GM21447 (cell line): Measurements from ENCODE around the gene FAM9B.

Experiments
- ATAC-seq: cut with Tn5 transposase; IDR thresholded peaks from one replicate; pipeline ENCODE4 v1.9.1; 2021; ENCODE audit not compliant: unreplicated experiment

FAM9B gene

DNA sequence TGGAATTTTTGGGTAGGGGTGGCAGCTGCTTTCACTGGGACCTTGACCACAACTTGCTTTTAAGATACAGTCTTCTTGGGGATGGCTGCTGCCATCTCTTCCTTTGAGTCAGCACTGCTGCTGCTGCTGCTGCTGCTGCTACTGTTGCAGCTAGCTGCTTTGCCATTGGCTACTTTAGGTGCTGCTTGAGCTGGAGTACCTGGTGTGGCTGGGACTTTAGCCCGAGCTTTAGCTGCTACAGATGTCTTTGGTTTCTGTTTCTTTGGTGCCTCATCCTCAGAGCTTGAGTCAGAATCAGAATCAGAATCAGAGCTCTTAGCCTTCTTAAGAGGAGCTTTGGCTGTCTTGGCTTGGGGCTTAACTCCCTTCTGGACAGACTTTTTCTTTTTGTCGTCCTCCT, 52.2 kb downstream of the FAM9B start:
- no peak for ATAC-seq

DNA sequence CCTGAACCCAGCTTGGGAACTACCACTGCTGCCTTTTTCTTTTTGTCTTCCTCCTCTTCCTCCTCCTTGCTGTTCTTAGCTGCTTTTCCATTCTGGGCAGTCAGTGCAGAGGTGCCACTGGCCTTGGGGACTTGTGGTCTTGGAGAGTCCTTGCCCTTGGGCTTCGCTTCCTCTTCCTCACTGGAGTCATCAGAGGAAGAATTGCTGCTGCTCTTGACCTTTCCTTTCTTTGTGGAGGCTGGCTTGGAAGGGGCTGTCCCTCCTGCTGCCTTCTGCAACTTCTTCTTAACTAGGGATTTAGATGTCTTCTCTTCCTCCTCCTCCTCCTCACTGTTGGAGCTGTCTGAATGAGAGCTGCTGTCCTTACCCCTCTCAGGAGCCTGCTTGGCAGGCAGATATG, 53.2 kb downstream of the FAM9B start:
- no peak for ATAC-seq
